ENCODE measurements around the gene MSANTD1. TPM values are rescaled to one million over a fixed set of nuclear protein-coding genes. Genes with fewer than 3 reads are reported as not detected.

MSANTD1 gene
- total RNA-seq, 1 donor from 2014 or later: not detected

DNA sequence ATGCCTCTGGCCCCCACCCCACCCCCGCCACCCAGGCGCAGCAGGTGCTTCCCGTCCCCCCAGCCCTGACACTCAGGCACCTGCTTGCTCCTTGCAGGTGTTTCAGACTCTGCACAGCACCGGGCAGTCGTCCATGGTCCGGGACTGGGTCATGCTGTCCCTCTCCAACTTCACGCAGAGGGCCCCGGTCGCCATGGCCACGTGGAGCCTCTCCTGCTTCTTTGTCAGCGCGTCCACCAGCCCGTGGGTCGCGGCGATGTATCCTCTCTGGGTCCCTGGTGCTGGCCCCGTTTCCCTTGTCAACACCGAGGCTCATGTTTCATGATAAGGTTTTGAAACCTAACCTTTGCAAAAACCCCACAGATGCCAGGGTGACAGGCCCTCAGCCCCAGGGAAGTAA, 10.2 kb upstream of the MSANTD1 start:
- H3K9me3 ChIP-seq: no peaks in the 10 kb centered on the region
- no peak for DNase-seq (ENCODE audit: low spot score in 2 of 2)
- H3K4me1 ChIP-seq: no peaks in the 10 kb centered on the region
- H3K27ac ChIP-seq: no peak overlapping the region
- no peaks in the 10 kb centered on the region for H3K27me3 ChIP-seq
- H3K4me3 ChIP-seq: no peak overlapping the region
- intact Hi-C loops (cut with DNase I): no loop called here
- peaks cover 54 to 69% of the 10 kb centered on the region in 2 donors for H3K36me3 ChIP-seq
- TF ChIP-seq, protein P1, sequence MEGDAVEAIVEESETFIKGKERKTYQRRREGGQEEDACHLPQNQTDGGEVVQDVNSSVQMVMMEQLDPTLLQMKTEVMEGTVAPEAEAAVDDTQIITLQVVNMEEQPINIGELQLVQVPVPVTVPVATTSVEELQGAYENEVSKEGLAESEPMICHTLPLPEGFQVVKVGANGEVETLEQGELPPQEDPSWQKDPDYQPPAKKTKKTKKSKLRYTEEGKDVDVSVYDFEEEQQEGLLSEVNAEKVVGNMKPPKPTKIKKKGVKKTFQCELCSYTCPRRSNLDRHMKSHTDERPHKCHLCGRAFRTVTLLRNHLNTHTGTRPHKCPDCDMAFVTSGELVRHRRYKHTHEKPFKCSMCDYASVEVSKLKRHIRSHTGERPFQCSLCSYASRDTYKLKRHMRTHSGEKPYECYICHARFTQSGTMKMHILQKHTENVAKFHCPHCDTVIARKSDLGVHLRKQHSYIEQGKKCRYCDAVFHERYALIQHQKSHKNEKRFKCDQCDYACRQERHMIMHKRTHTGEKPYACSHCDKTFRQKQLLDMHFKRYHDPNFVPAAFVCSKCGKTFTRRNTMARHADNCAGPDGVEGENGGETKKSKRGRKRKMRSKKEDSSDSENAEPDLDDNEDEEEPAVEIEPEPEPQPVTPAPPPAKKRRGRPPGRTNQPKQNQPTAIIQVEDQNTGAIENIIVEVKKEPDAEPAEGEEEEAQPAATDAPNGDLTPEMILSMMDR (IDR thresholded peaks at IDR 0.05): no peak

DNA sequence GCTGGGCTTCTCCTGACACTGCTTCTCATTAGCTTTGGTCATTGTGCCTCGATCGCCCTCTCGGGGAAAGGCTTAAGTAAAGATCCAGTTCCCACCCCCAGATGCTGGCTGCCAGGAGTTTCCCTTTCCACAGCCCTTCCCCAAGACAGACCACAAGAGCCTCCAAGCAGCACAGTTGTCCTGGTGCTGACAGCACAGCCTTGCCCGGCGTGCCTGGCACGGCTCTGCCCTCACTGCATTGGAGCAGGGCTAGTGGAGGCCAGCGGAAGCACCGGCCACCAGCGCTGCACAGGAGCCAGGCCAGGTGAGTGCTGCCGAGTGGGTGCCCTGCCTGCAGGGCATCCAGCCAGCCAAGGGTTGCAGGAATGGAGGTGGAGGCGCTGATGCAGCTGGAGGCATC, 9.7 kb upstream of the MSANTD1 start:
- intact Hi-C loops (cut with DNase I): no loop called here
- H3K36me3 ChIP-seq: peaks cover 48 to 63% of the 10 kb centered on the region in 2 donors

DNA sequence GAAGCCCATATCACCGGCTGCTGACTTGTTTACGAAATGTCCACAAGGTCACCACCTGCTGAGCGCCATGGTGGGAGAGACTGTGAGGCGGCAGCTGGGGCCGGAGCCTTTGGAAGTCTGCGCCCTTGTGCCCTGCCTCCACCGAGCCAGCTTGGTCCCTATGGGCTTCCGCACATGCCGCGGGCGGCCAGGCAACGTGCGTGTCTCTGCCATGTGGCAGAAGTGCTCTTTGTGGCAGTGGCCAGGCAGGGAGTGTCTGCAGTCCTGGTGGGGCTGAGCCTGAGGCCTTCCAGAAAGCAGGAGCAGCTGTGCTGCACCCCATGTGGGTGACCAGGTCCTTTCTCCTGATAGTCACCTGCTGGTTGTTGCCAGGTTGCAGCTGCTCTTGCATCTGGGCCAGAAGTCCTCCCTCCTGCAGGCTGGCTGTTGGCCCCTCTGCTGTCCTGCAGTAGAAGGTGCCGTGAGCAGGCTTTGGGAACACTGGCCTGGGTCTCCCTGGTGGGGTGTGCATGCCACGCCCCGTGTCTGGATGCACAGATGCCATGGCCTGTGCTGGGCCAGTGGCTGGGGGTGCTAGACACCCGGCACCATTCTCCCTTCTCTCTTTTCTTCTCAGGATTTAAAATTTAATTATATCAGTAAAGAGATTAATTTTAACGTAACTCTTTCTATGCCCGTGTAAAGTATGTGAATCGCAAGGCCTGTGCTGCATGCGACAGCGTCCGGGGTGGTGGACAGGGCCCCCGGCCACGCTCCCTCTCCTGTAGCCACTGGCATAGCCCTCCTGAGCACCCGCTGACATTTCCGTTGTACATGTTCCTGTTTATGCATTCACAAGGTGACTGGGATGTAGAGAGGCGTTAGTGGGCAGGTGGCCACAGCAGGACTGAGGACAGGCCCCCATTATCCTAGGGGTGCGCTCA, 8.7 kb upstream of the MSANTD1 start:
- Histone ChIP-seq H3K4me3 (no peak overlapping the region), H3K9me3 (no peaks in the 10 kb centered on the region), H3K27me3 (no peaks in the 10 kb centered on the region), H3K27ac (no peak overlapping the region), H3K4me1 (no peaks in the 10 kb centered on the region), H3K36me3 (peaks cover 38 to 56% of the 10 kb centered on the region in 2 donors)
- DNase-seq (ENCODE audit: low spot score in 2 of 2): no peak
- TF ChIP-seq, protein P1 (IDR thresholded peaks at IDR 0.05): no peak
- intact Hi-C loops (cut with DNase I): no loop called here

More for the DNA sequence above, 9.7 kb upstream of the MSANTD1 start:
- no peak for DNase-seq (ENCODE audit: low spot score in 2 of 2)
- H3K27me3 ChIP-seq: no peaks in the 10 kb centered on the region
- no peaks in the 10 kb centered on the region for H3K4me1 ChIP-seq
- no peak overlapping the region for H3K27ac ChIP-seq
- TF ChIP-seq, protein P1 (IDR thresholded peaks at IDR 0.05): no peak
- H3K9me3 ChIP-seq: no peaks in the 10 kb centered on the region
- no peak overlapping the region for H3K4me3 ChIP-seq

DNA sequence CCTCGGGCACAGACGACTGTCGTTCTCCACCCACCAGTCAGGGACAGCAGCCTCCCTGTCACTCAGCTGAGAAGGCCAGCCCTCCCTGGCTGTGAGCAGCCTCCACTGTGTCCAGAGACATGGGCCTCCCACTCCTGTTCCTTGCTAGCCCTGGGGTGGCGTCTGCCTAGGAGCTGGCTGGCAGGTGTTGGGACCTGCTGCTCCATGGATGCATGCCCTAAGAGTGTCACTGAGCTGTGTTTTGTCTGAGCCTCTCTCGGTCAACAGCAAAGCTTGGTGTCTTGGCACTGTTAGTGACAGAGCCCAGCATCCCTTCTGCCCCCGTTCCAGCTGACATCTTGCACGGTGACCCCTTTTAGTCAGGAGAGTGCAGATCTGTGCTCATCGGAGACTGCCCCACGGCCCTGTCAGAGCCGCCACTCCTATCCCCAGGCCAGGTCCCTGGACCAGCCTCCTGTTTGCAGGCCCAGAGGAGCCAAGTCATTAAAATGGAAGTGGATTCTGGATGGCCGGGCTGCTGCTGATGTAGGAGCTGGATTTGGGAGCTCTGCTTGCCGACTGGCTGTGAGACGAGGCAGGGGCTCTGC, 7.9 kb upstream of the MSANTD1 start:
- TF ChIP-seq, protein P1 (IDR thresholded peaks at IDR 0.05): no peak
- no peak for DNase-seq (ENCODE audit: low spot score in 2 of 2)
- H3K4me1 ChIP-seq: no peaks in the 10 kb centered on the region
- intact Hi-C loops (cut with DNase I): no loop called here
- H3K36me3 ChIP-seq: peaks cover 31 to 48% of the 10 kb centered on the region in 2 donors
- H3K4me3 ChIP-seq: no peak overlapping the region
- H3K27ac ChIP-seq: peak overlapping the region in 1 of 2 donors; percentile 18
- H3K27me3 ChIP-seq: no peaks in the 10 kb centered on the region
- H3K9me3 ChIP-seq: no peaks in the 10 kb centered on the region

DNA sequence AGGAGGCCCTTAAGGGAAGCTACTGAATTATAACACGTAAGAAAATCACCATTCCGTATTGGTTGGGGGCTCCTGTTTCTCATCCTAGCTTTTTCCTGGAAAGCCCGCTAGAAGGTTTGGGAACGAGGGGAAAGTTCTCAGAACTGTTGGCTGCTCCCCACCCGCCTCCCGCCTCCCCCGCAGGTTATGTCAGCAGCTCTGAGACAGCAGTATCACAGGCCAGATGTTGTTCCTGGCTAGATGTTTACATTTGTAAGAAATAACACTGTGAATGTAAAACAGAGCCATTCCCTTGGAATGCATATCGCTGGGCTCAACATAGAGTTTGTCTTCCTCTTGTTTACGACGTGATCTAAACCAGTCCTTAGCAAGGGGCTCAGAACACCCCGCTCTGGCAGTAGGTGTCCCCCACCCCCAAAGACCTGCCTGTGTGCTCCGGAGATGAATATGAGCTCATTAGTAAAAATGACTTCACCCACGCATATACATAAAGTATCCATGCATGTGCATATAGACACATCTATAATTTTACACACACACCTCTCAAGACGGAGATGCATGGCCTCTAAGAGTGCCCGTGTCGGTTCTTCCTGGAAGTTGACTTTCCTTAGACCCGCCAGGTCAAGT, 6.9 kb upstream of the MSANTD1 start:
- no peak for DNase-seq (ENCODE audit: low spot score in 2 of 2)
- H3K27me3 ChIP-seq: no peaks in the 10 kb centered on the region
- peak overlapping the region in 1 of 2 donors; percentile 18 for H3K27ac ChIP-seq
- no peaks in the 10 kb centered on the region for H3K4me1 ChIP-seq
- H3K36me3 ChIP-seq: peaks cover 27 to 43% of the 10 kb centered on the region in 2 donors
- no peaks in the 10 kb centered on the region for H3K9me3 ChIP-seq
- intact Hi-C loops (cut with DNase I): no loop called here
- TF ChIP-seq, protein P1 (IDR thresholded peaks at IDR 0.05): no peak
- no peak overlapping the region for H3K4me3 ChIP-seq
